IPS-NIHi7 (cell line): Measurements from ENCODE around the gene TNRC18.
"Not testable (repeated sequence)": the region's sequence is repeated elsewhere in the genome, so short reads cannot be mapped to it uniquely, and the experiment has no call there.

Experiments
- DNase-seq: peaks from one replicate; pipeline ENCODE4 v3.0.0; 2012; ENCODE audit warnings: mixed read lengths; ENCODE audit errors: extremely low spot score

Gene TNRC18

GRCh38 chr7:5377279-5377678, 46.4 kb downstream of the TNRC18 start:
- DNase-seq, result no peak

DNA sequence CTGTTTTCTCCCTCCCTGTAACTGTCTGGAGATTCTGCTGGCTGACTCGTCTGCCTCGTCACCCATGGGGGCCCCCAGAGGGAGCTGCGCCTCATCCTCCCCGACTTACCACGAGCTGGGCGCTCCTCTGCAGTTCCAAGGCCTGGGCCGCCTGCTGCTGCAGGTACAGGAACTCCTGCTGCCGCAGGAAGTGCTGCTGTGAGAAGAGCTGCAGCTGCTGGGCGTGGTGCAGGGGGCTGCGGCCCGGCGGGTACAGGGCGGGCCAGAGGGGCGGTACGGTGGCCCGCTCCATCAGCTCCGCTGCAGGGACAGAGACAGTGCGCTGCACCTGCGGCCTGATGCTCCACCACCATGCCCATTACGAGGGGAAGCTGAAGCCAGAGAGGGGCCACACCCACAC, 47.7 kb downstream of the TNRC18 start:
- no peak for DNase-seq

GRCh38 chr7:5374464-5374863, 49.2 kb downstream of the TNRC18 start:
- no peak for DNase-seq

DNA sequence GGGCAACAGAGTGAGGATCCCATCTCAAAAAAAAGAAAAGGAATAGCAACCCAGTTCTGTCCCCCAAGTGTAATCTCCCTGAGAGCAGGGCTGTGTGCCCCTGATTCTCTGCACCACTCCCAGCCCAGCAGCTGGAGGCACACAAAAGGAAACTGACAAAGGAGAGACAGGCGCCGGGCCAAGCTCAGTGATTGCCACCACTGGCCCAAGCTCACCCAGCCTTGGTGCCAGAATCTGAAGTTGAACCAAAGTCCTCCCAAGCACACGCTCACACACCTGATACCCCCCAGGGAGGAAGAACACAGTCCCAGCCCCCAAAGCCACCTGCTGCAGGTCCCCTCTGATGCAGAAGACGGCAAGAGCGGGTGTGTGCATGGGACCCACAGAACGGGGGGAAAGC, 50.3 kb downstream of the TNRC18 start:
- DNase-seq, result no peak

DNA sequence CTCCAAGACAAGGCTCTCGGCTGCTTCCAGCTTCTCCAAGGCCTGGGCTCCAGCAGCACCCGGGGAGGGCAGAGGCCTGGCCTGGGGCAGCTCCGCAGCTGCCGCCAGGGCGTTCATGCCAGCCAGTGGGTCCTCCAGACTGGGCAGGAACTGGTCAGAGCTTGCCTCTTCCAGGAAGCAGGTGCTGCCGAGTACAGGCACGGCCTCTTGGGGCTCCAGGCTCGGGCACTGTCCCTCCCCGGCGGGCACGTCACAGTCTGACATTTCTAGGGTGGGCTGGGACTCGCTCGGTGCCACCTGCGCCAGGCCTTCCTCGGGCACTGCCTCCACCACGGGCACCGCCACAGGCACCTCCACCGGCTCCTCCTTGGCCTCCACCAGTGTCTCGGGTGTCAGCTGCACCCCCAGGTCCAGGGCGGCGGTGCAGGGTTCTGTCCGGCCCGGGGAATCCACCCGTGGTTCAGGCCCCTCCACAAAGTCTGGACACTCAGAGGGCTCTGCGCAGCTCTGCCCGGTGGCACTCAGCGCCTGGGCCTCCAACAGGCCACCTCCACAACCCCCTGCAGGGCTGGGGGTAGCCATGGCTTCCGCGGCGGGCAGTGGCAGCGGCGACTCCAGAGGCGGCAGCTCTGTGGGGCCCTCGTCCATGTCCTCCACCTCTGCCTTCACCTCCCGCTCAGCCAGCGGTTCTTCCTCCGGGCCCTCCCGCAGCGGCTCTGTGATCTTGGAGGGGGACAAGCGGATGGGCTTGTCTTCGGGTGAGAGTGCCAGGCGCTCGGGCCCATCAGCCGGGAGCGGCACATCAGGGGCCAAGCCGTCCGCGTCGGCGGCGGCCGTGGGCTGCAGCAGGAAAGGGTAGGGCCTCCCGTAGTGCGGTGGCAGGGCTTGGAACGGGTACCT, 52.9 kb downstream of the TNRC18 start:
- DNase-seq, result no peak

- DNase-seq, result no peak
These were observed 56.0 kb downstream of the TNRC18 start for GRCh38 chr7:5367661-5368060.

DNA sequence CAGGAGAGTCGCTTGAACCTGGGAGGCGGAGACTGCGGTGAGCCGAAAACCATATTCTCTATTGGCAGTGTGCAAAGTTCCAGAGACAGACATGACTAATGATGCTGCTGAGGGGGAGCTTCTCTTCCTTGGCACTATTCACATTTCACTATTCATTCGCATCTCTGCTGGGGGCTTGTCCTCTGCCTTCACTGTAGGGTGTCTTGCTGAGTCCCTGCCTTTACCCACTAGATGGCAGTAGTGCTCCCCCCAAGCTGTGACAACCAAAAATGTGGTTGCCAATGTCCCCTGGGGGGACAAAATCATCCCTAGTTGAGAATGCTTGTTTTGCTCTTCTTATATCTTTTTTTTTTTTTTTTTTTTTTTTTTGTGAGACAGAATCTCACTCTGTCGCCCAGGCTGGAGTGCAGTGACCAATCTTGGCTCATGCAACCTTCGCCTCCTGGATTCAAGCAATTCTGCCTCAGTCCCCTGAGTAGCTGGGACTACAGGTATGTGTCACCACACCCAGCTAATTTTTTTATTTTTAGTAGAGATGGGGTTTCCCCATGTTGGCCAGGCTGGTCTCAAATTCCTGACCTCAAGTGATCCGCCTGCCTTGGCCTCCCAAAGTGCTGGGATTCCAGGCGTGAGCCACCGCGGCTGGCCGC, 57.5 kb downstream of the TNRC18 start:
- DNase-seq, result peak; percentile 84

GRCh38 chr7:5363729-5364128, 59.9 kb downstream of the TNRC18 start:
- no peak for DNase-seq

DNA sequence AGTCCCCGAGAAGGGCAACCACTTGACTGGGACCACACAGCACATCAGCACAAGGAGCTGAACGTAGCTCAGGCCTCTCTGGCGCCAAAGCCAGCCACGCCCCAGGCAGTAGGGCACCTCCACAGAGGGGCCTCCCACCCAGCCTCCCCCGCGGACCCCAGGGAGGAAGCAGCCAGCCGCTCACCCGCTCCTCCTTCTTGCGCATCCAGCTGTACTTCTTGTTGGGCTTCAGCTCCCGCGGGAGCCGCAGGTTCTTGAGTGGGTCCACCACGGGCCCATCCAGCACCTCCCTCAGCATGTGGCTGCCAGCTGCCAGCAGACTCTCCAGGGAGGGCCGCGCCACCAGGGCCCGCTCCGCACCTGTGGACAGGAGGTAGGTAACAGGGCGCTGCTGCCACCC, 61.2 kb downstream of the TNRC18 start:
- no peak for DNase-seq

DNA sequence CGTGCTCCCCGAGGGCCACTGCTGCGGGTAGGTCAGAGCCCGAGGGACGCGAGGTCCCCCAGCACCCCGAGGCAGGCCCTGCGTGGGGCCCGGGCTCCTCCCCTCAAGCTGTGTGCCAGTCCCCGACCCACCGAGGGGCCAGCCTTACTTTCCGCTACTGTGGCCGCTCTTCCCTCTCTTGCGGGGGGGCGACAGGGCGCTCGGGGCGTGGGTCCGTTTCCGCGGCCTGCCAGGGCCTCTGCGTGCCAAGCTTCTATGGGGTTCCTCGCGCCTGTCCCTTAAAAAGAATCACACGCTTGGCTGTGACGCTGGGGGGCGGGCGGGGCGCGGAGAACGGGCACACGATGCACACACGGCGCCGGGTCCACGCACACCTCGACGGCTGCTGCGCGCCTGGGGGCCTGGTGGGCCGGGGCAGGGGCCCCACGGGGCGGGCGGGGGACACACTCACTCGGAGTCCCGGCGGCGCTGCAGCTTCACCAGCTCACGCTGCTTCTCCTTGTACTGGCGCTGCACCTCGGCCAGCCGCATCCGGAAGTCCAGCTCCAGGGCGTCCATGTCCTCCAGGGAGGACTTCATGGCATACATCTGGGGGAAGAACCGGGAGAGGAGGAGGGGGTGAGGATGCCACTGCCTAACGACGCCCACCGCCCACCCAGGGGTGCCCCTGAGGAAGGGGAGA, 62.0 kb downstream of the TNRC18 start:
- DNase-seq, result no peak

DNA sequence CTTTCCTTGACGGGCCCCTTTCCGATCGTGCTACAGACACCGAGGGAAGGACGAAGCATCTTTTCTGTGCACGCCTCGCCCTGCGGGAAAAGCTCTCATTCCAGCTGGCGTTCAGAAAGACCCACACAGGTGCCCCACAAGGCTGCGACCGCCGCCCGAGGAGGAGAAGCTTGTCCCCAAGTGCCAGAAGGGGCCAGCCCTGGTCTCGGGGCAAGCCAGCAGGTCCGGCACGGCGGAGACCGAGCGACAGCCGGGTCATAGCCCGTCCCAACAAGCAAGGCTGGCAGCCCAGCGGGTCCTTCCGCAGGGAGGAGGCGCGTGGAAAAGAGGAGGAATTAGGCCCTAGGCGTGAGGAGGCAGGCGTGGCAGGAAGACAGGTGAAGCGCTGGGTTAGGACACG, 62.7 kb downstream of the TNRC18 start:
- no peak for DNase-seq

DNA sequence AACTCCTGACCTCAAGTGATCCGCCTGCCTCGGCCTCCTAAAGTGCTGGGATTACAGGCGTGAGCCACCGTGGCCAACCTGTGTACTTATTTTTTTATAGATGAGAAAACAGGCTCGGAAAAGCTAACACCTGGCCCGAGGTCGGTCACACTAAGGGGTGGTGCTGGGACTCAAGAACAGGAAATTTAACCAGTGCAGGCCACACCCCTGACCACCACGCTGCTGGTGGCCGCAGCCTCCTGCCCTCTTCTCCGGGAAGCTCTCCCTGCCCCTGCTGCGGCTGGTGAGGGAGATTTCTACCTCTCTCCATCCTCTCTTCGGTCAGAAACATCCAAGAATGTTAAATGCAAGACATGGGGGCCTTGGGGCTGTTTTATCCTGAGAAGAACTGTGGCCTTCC, 63.2 kb downstream of the TNRC18 start:
- no peak for DNase-seq

GRCh38 chr7:5360021-5360420, 63.6 kb downstream of the TNRC18 start:
- not testable (repeated sequence) for DNase-seq

GRCh38 chr7:5359344-5359743, 64.3 kb downstream of the TNRC18 start:
- no peak for DNase-seq

DNA sequence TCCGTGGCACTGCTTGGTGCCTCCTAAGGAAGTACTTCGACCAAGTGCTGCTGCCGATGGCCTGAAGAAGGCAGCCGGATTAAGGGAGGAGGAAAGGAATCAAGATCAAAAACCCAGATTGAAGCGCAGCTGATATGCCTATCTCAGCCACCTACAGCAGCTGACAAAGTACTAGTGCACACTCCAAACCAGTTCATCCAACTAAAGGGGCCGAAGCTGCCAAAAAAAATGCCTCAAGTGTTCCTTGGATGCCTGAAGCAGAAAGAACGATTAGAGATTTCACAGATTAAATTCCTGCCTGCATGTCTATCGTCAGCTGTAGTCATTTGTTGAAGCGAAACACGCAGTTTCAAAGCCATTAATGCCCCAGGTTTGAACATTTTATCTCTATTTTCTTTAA, 65.7 kb downstream of the TNRC18 start:
- DNase-seq, result no peak

- DNase-seq, result no peak
These were observed 66.9 kb downstream of the TNRC18 start for GRCh38 chr7:5356751-5357119.

GRCh38 chr7:5354460-5355232, 69.0 kb downstream of the TNRC18 start:
- peak; percentile 85 for DNase-seq

- no peak for DNase-seq
These were observed 71.1 kb downstream of the TNRC18 start for GRCh38 chr7:5352440-5353010.

- no peak for DNase-seq
These were observed 71.9 kb downstream of the TNRC18 start for GRCh38 chr7:5351507-5352265.

GRCh38 chr7:5350600-5351385, 72.8 kb downstream of the TNRC18 start:
- DNase-seq, result no peak
